Measurements from ENCODE around the gene PHACTR1.

The PHACTR1 gene

GRCh38 chr6:13272131-13273046, 555.8 kb downstream of the PHACTR1 start:
- DNase-seq (ENCODE audit: low spot score), result no peak
- TF ChIP-seq, protein P1, sequence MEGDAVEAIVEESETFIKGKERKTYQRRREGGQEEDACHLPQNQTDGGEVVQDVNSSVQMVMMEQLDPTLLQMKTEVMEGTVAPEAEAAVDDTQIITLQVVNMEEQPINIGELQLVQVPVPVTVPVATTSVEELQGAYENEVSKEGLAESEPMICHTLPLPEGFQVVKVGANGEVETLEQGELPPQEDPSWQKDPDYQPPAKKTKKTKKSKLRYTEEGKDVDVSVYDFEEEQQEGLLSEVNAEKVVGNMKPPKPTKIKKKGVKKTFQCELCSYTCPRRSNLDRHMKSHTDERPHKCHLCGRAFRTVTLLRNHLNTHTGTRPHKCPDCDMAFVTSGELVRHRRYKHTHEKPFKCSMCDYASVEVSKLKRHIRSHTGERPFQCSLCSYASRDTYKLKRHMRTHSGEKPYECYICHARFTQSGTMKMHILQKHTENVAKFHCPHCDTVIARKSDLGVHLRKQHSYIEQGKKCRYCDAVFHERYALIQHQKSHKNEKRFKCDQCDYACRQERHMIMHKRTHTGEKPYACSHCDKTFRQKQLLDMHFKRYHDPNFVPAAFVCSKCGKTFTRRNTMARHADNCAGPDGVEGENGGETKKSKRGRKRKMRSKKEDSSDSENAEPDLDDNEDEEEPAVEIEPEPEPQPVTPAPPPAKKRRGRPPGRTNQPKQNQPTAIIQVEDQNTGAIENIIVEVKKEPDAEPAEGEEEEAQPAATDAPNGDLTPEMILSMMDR (conservative IDR thresholded peaks at IDR 0.05; ENCODE audit: low read depth), result no peak
- ChIA-PET POLR2A (ENCODE audit: low non-redundant PET) (no interaction called here), CTCF (interaction anchor here (0.7 kb wide), 1 partner anchor 20 kb away, joined by 3 read pairs; no protein-coding TSS in a partner anchor)
- H3K27ac ChIP-seq, result no peak overlapping the region

DNA sequence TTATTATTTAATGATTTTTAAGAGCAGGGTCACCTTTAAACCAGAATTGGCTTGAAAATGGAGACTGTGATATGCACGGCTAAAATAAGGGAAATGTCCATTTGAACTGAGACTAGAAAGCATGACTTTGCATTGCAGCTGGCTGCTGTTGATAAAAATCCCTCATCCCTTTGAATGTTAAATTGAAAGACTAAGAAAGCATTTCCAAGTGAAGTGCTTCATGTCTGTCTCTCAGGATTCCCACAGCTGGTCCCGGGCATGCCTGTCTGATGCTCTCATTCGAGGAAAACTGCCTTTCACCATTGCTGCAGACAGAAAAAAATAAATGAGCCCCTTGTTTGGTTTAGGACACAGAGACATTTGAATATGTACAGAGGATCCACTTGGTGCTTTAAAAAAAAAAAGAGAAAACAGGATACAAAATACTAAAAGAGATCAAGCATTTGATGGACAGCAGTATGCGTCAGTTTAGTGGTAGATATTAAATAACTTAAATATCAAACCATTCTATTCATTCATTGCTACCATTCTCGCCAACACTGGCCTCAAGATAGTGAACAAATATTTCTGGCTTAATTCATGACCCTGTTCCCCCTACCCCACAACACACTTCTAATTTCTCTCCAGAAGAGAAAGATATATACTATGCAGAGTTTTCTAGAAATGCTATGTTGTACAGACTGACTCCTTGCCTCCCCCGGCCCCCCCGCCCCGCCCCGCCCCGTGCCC, 556.8 kb downstream of the PHACTR1 start:
- POLR2A ChIA-PET (ENCODE audit: low non-redundant PET), result no interaction called here
- DNase-seq (ENCODE audit: low spot score), result no peak
- CTCF ChIA-PET, result interaction anchor here (0.6 kb wide), 1 partner anchor 24 kb away, joined by 3 read pairs; no protein-coding TSS in a partner anchor
- TF ChIP-seq, protein P1 (conservative IDR thresholded peaks at IDR 0.05; ENCODE audit: low read depth), result no peak
- H3K27ac ChIP-seq, result no peak overlapping the region

- TF ChIP-seq, protein P1 (conservative IDR thresholded peaks at IDR 0.05; ENCODE audit: low read depth), result no peak
Observed at GRCh38 chr6:13273931-13274706, 557.6 kb downstream of the PHACTR1 start.

DNA sequence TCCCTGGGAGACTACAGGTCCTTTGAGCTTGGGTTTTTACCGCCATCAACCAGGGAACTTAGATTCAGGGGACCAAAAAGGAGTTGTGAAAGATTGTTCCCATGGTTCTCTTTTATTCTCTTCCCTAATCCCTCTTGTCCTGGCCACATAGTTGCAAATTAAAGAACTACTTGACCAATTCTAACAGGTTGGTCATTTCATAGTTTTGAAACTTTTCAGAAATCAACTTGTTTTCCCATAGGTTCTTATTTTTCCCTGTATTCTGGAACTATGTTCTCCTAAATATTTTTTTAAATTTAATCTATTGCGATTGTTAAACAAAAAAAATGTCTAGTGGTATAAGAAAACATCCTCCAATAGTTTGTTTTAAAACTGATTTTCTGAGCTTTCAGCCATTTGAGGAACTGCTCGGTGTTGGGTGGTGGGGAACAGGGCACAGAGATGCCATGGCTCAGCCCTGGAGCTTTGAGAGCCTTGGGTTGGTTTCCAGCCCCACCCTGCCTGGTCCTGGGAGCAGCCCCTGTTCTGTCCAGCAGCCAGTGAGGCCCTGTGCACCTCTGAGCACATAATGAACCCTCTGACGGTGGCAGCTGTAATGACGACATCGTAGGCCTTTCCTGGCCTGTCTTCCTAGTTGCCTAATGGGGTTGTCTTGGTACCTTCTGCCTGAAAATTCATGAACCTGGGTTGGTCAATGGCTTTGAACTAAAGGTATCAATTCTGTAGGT, 558.3 kb downstream of the PHACTR1 start:
- DNase-seq (ENCODE audit: low spot score), result no peak
- no peak overlapping the region for H3K27ac ChIP-seq
- TF ChIP-seq, protein P1 (conservative IDR thresholded peaks at IDR 0.05; ENCODE audit: low read depth), result no peak
- POLR2A ChIA-PET (ENCODE audit: low non-redundant PET), result no interaction called here
- CTCF ChIA-PET, result interaction anchor here (0.6 to 0.7 kb wide), 2 partner anchors 41 to 74 kb away, joined by 4 to 7 read pairs; no protein-coding TSS in a partner anchor

More at GRCh38 chr6:13273931-13274706, 557.6 kb downstream of the PHACTR1 start:
- POLR2A ChIA-PET (ENCODE audit: low non-redundant PET), result no interaction called here
- DNase-seq (ENCODE audit: low spot score), result no peak
- H3K27ac ChIP-seq, result no peak overlapping the region
- CTCF ChIA-PET, result interaction anchor here (0.6 kb wide), 2 partner anchors 24 to 40 kb away, joined by 3 to 4 read pairs; no protein-coding TSS in a partner anchor

DNA sequence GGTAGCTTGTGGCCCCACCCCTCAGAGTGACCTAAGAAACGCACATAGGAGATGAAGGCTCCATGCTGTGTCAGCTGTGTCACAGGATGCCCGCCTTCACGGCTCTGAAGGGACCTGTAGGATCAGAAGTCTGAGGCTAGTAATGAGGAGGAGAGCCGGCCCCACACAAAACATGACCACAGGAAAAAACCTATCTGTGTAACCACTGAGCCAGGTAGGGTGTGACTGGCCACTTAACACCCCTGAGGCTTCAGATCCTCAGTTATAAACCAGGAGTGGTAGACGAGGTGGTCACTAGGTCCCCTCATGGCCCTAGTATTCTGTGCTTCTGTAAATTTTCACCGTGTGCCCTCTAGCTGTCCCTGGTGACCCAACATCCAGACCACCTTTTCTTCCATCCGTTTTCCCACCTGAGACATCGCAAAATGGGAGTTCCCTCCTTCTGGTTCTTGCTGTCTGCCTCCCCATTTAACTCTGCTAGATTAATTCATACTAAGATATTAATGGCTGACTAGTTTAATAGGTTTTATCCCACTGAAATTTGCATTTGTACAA, 558.9 kb downstream of the PHACTR1 start:
- CTCF ChIA-PET, result interaction anchor here (0.7 kb wide), 1 partner anchor 73 kb away, joined by 7 read pairs; no protein-coding TSS in a partner anchor
- H3K27ac ChIP-seq, result no peak overlapping the region
- TF ChIP-seq, protein P1 (conservative IDR thresholded peaks at IDR 0.05; ENCODE audit: low read depth), result no peak
- no peak for DNase-seq (ENCODE audit: low spot score)
- POLR2A ChIA-PET (ENCODE audit: low non-redundant PET), result no interaction called here
